GM13976 (cell line): ENCODE results near the gene ACSF3.
"Not testable (repeated sequence)": the region's sequence is repeated elsewhere in the genome, so short reads cannot be mapped to it uniquely, and the experiment has no call there.

Experiments
- DNase-seq: peaks from one replicate; pipeline ENCODE4 v3.0.0; 2012; ENCODE audit warnings: low spot score
- in situ Hi-C: fragments of 300-500 bp; cut with MboI; formaldehyde crosslinking; loops from one replicate; pipeline ENCODE4 v1.12.0; 2022; ENCODE audit warnings: low sequenced_read_pairs, mixed read lengths, inconsistent platforms; ENCODE audit not compliant: unreplicated experiment
- TF ChIP-seq, protein P1 (sequence below): IDR thresholded peaks from 2 replicates; pipeline ENCODE4 v1.5.1; 2012; ENCODE audit warnings: borderline replicate concordance, mild to moderate bottlenecking; ENCODE audit not compliant: insufficient read depth; ENCODE audit errors: extremely low read depth, missing control alignments, control extremely low read depth

The ACSF3 gene

GRCh38 chr16:89184933-89185794 lies 91.5 kb downstream of the ACSF3 start:
- TF ChIP-seq, protein P1, sequence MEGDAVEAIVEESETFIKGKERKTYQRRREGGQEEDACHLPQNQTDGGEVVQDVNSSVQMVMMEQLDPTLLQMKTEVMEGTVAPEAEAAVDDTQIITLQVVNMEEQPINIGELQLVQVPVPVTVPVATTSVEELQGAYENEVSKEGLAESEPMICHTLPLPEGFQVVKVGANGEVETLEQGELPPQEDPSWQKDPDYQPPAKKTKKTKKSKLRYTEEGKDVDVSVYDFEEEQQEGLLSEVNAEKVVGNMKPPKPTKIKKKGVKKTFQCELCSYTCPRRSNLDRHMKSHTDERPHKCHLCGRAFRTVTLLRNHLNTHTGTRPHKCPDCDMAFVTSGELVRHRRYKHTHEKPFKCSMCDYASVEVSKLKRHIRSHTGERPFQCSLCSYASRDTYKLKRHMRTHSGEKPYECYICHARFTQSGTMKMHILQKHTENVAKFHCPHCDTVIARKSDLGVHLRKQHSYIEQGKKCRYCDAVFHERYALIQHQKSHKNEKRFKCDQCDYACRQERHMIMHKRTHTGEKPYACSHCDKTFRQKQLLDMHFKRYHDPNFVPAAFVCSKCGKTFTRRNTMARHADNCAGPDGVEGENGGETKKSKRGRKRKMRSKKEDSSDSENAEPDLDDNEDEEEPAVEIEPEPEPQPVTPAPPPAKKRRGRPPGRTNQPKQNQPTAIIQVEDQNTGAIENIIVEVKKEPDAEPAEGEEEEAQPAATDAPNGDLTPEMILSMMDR, result no peak

DNA sequence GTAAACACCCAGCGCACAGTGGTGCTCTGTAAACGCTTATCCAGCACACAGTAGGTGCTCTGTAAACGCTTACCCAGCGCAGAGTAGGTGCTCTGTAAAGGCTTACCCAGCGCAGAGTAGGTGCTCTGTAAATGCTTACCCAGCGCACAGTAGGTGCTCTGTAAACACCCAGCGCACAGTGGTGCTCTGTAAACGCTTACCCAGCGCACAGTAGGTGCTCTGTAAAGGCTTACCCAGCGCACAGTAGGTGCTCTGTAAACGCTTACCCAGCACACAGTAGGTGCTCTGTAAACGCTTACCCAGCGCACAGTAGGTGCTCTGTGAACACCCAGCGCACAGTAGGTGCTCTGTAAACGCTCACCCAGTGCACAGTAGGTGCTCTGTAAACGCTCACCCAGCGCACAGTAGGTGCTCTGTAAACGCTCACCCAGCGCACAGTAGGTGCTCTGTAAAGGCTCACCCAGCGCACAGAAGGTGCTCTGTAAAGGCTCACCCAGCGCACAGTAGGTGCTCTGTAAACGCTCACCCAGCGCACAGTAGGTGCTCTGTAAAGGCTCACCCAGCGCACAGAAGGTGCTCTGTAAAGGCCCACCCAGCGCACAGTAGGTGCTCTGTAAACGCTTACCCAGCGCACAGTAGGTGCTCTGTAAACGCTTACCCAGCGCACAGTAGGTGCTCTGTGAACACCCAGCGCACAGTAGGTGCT lies 92.4 kb downstream of the ACSF3 start:
- in situ Hi-C loops, DNase-seq: not testable (repeated sequence)

More at GRCh38 chr16:89184933-89185794, 91.5 kb downstream of the ACSF3 start:
- DNase-seq, result no peak
- in situ Hi-C loops, result no loop called here

DNA sequence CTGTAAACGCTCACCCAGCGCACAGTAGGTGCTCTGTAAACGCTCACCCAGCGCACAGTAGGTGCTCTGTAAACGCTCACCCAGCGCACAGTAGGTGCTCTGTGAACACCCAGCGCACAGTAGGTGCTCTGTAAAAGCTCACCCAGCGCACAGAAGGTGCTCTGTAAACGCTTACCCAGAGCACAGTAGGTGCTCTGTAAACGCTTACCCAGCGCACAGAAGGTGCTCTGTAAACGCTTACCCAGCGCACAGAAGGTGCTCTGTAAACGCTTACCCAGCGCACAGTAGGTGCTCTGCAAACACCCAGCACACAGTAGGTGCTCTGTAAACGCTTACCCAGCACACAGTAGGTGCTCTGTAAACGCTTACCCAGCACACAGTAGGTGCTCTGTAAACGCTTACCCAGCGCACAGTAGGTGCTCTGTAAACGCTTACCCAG lies 93.0 kb downstream of the ACSF3 start:
- in situ Hi-C loops, DNase-seq: not testable (repeated sequence)

- no peak for DNase-seq
- TF ChIP-seq, protein P1, result no peak
- in situ Hi-C loops, result no loop called here
These were observed 93.5 kb downstream of the ACSF3 start for GRCh38 chr16:89187032-89187769.

DNA sequence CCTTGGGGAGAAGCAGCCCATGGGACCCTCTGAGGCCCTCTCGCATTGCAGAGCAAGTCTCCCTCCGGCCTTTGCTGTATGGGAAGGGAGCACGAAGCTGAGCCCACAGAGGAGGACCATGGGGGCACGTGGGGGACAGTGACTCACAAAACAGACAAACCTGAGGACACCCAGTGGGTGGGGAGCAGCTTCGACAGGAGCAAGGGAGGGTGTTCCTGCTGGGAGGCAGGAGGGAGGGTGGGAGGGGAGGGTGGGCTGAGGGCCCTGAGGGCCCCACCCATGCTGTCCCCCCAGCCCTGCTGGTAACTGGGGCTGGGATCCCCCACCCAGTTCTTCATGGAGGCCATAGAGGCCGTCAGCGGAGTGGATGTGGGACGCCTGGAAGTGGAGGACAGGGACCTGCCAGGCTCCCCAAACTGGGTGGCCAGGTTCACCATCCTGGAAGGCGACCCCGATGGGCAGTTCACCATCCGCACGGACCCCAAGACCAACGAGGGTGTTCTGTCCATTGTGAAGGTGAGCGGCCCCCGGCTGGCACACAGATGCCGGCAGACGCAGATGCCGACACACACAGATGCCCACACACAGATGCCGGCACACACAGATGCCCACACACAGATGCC lies 94.2 kb downstream of the ACSF3 start:
- in situ Hi-C loops, result no loop called here
- DNase-seq, result no peak
- TF ChIP-seq, protein P1, result no peak

- DNase-seq, in situ Hi-C loops: not testable (repeated sequence)
These were observed 95.1 kb downstream of the ACSF3 start for GRCh38 chr16:89188471-89189357.

GRCh38 chr16:89189358-89190025 lies 95.8 kb downstream of the ACSF3 start:
- no peak for DNase-seq
- TF ChIP-seq, protein P1, result no peak
- in situ Hi-C loops, result no loop called here
